Fibroblast of upper back skin (primary cell): ENCODE results near the gene GRID1.
"Not testable (repeated sequence)": the region's sequence is repeated elsewhere in the genome, so short reads cannot be mapped to it uniquely, and the experiment has no call there.

Experiments
- DNase-seq: peaks from one replicate; pipeline ENCODE4 v3.0.0-alpha.2; 2013

GRID1 gene

DNA sequence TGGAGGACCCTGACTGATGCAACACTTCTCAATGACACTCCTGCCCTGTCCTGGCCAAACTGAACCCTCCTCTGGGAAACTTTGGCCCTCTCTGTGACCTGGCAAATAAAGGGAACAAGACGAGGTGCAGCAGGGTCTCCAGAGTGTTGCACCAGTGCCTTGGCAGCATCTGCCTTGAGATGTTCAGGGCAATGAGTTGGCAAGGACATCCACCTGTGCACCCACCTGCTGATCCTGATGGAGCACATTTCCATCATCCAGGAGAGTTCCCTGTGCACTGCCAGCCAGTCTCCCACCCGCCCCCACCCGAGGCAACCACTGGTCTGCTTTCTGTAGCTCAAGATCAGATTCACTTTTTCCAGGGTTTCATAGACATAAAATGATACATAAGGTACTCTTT, 407.4 kb downstream of the GRID1 start:
- DNase-seq: no peak

- DNase-seq: no peak
Measured at GRCh38 chr10:85950921-85951320, 415.7 kb downstream of the GRID1 start.

DNA sequence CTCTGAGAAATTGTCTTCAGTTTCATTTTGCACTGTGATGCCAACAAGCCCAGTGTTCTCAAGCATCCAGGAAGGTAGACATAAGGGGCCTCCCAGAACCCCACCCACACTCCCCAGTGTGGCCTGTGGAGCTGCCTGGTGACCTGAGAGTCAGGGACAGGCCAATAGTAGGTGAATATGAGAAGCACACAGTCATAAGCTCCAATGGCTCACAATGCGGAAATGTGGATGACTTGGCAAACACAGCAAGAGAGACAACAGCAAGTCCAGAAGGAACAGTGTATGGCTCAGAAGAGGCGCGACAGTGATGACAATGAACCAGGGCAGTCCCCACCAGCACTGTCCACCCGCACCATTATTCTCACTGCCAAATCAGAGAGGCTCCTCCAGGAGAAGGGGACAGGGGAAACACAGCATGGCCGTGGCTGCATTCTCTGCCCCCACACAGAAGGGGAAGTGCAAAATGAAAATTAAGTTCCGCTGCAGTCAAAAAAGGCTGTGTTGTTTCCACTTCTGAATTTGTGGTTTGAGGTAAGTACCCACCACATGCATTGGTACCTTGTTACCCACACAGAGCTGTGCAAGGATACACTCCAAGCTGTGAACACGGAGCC, 419.8 kb downstream of the GRID1 start:
- no peak for DNase-seq

GRCh38 chr10:85936161-85936560, 430.4 kb downstream of the GRID1 start:
- DNase-seq: no peak

- no peak for DNase-seq
Measured at GRCh38 chr10:85934586-85934985, 432.0 kb downstream of the GRID1 start.

DNA sequence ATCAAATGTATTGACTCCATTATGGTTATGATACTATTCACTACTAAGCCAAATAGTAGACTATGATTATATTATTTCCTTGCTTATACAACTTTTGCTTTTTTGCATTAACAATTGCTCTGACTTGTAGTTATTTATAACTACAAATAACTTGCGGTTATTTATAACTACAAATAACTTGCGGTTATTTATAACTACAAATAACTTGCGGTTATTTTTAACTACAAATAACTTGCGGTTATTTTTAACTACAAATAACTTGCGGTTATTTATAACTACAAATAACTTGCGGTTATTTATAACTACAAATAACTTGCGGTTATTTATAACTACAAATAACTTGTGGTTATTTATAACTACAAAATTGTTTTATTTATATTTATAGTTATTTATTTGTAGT, 436.6 kb downstream of the GRID1 start:
- DNase-seq: not testable (repeated sequence)

GRCh38 chr10:85927952-85928665, 438.5 kb downstream of the GRID1 start:
- DNase-seq: no peak

GRCh38 chr10:85926986-85927385, 439.6 kb downstream of the GRID1 start:
- DNase-seq: no peak

GRCh38 chr10:85926136-85926535, 440.5 kb downstream of the GRID1 start:
- DNase-seq: no peak

DNA sequence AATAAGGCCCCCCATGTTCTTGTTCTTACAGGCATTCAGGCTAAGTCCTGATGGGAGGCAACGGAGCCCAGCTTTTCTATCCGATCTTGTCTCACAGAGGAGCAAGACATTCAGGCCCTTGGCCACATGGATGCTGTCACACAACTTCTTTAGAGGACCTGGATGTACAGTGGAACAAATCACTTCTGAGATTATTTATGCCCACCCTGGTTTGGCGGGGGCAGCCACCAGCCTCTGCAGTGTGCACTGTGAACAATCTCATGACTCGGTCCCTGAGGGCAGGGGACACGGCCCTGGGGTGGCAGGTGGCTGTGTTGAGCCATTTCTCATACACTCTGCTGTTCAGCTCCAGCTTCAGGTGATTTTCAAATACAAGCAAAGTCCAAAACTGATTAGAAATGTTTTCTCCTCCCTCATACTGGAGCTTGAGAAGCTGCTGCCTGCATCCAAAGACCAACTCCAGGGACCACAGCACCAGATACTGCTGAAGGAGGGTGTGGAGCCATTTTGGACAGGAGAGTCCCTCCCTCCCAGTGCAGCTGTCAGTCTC, 441.3 kb downstream of the GRID1 start:
- no peak for DNase-seq

DNA sequence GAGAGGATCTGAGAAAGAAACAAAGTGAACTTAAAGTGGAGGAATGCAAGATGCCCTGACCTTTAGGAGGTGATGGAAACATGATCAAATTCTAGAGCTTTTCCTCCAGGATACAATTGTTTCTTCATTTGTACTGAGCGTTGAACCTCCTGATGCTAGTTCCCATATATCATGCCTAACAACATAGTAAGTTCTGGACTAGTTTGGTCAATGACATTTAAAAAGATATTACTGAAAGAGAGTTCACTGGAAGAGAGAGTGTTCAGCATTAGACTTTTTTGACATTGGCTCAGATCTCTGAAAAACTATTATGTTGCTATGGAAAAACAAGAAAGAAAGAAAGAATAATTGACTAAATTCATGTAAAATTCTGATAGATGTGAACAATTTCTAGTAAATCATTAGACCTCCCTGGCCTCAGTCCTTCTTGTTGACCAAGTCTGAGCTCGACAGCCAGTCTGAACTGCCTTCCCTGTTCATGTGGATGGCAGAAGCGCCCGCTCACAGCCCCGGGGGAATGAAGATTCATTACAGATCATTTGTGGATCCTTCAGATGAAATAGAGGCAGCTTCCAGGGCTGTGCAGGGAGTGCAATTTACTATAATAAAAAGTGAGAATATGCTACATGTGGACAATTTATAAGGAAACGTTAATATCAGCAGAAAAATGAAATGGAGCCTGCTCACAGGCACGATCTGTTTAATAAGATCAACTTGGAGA, 442.1 kb downstream of the GRID1 start:
- no peak for DNase-seq

DNA sequence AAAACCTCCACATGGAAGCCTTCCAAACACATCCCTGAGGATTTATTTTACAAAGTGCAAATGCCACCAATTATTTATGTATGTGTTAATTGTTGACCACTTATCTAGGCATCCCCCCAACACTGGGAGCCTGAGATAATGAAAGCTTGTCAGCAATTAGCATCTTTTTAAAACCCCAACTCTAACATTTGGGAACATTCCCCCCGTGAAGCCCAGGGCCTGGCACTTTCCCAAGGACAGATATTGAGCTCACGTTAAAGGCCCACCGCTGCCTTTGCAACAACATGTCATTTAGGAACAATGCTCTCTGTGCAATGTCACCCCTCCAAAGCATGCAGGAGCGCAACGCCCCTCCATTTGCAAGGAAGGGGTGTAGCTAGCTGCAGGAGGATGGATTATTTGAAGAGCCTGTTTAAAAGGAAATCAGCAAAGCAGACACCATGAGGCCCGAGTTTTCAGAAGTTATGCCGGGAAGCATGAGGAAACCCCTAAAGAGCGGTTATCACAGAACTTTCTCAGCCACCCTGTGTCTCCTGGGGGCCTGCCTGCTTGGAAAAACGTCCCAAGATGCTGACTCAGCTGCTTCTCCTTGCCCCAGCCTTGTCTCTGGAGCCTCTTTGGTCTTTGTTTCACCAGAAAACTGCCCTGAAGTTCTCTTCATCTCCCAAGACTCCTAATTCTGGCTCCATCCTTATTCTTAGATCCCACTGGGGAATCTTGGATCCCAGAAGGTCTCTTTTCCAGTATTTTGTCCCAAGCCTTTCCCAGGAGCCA, 444.1 kb downstream of the GRID1 start:
- DNase-seq: no peak

DNA sequence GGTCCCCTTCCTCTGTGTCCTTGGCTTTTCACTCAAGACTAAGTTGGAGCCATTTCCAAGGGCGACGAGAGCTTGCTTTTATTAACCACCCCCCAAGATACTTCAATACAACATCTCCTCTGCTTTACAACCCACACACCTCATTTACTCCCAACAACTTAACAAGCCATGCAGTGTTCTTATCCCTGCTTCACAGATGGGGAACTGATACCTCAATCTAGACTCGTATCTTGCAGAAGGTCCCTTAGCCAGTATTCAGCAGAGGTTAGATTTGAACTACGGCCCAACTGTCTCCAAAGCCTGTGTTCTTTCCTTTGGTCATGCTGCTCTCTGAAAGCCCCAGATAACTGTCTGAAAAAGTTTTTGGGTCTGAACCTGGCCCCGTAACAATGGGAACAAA, 444.8 kb downstream of the GRID1 start:
- no peak for DNase-seq

- DNase-seq: no peak
Measured at GRCh38 chr10:85920311-85920710, 446.3 kb downstream of the GRID1 start.

- DNase-seq: no peak
Measured at GRCh38 chr10:85919491-85920021, 447.0 kb downstream of the GRID1 start.

- DNase-seq: no peak
Measured at GRCh38 chr10:85918371-85918770, 448.2 kb downstream of the GRID1 start.

- no peak for DNase-seq
Measured at GRCh38 chr10:85917601-85918000, 449.0 kb downstream of the GRID1 start.

DNA sequence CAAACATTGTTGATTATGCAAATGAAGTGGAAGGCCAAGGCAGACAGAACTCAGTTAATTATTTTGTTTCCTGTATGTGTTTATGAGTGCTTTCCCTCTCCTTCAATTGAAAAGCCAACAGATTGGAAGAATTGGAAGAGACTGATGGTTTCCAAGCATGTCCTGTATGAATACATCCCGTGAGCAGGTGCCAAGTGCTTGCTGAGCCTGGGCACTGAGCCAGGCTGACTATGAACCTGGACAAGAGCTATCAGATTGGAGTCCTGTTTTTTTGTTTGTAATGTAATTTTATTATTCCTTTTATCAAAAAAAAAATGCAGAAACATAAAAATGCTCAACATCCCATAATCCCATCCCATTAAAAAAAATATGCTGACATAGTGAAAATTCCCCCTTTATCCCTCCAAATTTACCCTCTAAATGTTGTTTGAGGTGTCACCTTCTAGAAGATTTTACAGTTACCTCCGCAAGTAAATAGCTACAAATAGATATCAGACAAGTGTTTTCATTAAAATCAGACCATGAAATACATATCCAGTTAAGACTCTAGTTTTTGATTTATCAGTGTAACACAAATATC, 449.5 kb downstream of the GRID1 start:
- DNase-seq: no peak

DNA sequence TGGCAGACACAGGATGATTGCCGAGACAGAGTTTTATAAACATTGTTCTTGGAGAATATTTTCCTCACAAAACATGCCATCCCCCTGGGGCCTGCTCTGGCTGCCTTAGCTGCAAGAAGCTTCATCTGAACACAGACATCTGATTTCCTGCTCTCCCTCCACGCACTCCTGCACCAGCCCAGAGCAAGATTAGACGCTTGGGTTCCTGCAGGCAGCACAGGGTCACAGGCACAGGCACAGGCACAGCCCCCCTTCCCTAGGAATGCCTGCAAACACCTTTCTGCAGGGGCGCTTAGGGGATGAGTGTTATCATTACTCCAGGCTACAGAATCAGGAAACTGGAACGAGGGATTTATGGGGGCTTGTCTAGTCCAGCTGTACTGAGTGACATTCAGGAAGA, 450.3 kb downstream of the GRID1 start:
- DNase-seq: no peak

GRCh38 chr10:85915245-85915846, 451.2 kb downstream of the GRID1 start:
- no peak for DNase-seq

- no peak for DNase-seq
Measured at GRCh38 chr10:85914720-85915119, 451.9 kb downstream of the GRID1 start.

GRCh38 chr10:85908462-85908861, 458.1 kb downstream of the GRID1 start:
- no peak for DNase-seq
